COLO668 (cell line): ENCODE data around the gene DDO.

Experiments used
- DNase-seq: peaks from one replicate; lab custom pipeline; 2025; ENCODE audit not compliant: unreplicated experiment; lab: John Stamatoyannopoulos, UW

The DDO gene

DNA sequence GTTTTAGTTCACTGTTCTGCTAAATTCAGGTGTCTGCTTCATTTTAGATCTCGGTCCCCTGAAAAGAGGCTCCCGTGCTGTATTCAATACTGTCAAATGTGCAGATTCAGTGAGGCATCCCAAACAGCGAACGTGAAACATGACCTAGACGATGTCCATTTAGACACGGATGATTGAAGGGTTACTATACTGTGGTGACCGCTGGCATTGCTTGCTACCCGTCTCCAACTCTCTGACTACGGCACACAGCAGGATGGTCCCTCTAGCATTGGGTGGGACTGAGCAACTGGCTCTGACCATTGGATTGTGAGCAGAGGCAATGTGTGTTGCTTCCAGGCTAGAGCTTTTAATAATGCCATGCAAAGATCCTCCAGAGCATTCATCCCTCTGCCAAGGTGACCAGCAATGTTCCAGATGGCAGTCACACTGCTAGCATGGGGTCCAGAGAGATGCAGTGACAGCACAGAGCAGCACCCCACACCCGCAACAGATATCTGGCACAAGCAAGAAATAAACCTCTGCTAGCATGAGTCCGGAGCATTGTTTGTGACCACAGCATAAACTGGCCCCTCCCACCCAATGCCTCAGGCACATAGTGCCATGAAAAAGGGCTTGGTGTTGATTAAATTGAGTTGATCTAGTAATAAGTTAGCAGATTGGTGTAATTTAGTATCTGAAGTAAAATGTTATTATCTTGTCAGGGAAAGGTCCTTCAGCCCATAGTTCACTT lies 66.2 kb downstream of the DDO start:
- no peak for DNase-seq

DNA sequence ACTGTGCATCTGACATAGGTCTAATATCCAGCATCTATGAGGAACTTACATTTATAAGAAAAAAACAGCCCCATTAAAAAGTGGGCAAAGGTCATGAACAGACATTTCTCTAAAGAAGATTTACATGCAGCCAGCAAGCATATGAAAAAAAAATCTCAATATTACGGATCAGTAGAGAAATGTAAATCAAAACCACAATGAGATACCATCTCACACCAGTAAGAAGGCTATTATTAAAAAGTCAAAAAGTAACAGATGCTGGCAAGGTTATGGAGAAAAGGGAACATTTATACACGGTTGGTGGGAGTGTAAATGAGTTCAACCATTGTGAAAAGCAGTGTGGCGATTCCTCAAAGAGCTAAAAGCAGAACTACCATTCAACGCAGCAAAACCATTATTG lies 70.3 kb downstream of the DDO start:
- no peak for DNase-seq

DNA sequence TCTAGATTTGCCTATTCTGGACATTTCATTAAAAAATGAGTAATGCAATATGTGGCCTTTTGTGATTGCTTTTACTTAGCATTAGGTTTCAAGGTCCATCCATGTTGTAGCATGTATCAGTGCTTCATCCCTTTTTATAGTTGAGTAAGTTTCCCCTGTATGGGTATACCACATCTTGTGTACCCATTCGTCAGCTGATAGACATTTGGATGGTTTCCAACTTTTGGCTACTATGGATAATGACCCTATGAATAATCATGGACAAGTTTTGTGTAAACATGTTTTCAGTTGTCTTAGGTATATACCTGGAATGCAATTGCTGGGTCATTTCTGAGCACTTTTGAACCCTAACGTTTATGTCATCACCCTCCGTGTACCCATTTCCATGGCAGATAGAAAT lies 72.6 kb downstream of the DDO start:
- no peak for DNase-seq
